IMR-90 (cell line): ENCODE results near the gene RFT1.

Source experiments
- CEBPB ChIP-seq: IDR thresholded peaks from 2 replicates; pipeline ENCODE4 v1.6.1; 2012; ENCODE audit warnings: low read depth, low read length, improper control_type of control experiment
- CTCF ChIP-seq: conservative IDR thresholded peaks from 2 replicates; pipeline ENCODE4 v1.5.1; 2012; ENCODE audit warnings: mild to moderate bottlenecking, low read depth, low read length, improper control_type of control experiment
- FOS ChIP-seq: fragments of 150-350 bp; IDR thresholded peaks from 2 replicates; pipeline ENCODE4 v1.6.1; 2016; ENCODE audit warnings: low read depth, low read length
- MXI1 ChIP-seq: IDR thresholded peaks from 2 replicates; pipeline ENCODE4 v1.6.1; 2012; ENCODE audit warnings: low read depth, mild to moderate bottlenecking, low read length, moderate library complexity, borderline replicate concordance
- POLR2A ChIP-seq: IDR thresholded peaks from 2 replicates; pipeline ENCODE4 v1.6.1; 2012; ENCODE audit warnings: mild to moderate bottlenecking, low read depth, low read length
- RAD21 ChIP-seq: IDR thresholded peaks from 2 replicates; pipeline ENCODE4 v1.6.1; 2012; ENCODE audit warnings: low read length, improper control_type of control experiment
- RFX5 ChIP-seq: IDR thresholded peaks from 2 replicates; pipeline ENCODE4 v1.8.0; 2012; ENCODE audit warnings: low read depth, mild to moderate bottlenecking, low read length, moderate library complexity
- USF2 ChIP-seq: fragments of 150-350 bp; IDR thresholded peaks from 2 replicates; pipeline ENCODE4 v1.6.1; 2017; ENCODE audit warnings: mild to moderate bottlenecking, antibody characterized with exemption, low read length, low read depth

DNA sequence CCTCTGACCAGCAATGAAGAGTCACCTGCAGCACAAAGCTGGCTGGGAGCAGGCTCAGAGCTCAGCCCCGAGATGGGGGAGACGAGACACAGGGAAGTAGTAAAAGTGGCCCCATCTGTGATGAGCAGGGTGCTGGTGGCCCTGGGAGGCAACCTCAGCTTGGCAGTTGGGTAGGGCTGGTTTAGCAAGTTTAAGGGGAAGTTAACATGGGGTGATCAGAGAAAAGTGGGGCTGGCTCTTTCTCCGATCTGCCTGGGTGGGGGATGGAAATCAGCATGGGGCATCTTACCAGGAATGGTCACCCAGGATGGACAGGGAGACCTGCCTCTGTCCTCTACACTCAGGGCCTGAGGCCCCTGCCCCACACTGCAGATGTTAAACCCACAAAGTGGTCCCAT is 54.5 kb downstream of the RFT1 start:
- TF ChIP-seq RAD21: no peak
- no peak for TF ChIP-seq FOS
- TF ChIP-seq POLR2A: no peak
- TF ChIP-seq CTCF: no peak
- no peak for TF ChIP-seq MXI1
- no peak for TF ChIP-seq CEBPB
- no peak for TF ChIP-seq RFX5
- no peak for TF ChIP-seq USF2
